H1 (cell line): Measurements from ENCODE around the gene SLFN5. TPM values are rescaled to one million over a fixed set of nuclear protein-coding genes. Genes with fewer than 3 reads are reported as not detected.

Experiments
- CTCF ChIA-PET: fragments of 300-600 bp; sonication (Branson Sonifier 250); formaldehyde crosslinking; loops from one replicate; lab custom pipeline; 2021; ENCODE audit not compliant: partially characterized antibody; lab: Charles Lee
- POLR2A ChIA-PET: fragments of 300-600 bp; sonication (Branson Sonifier 250); formaldehyde crosslinking; loops from one replicate; lab custom pipeline; 2021; ENCODE audit warnings: inconsistent platforms; ENCODE audit not compliant: partially characterized antibody; lab: Charles Lee
- DNase-seq, 2 experiments: peaks; one replicate each; pipeline versions ENCODE4 v3.0.0 to v3.0.0-alpha.2; 2010 to 2022; ENCODE audit warnings: low spot score in 2 of 2, low read depth in 1 of 2, mixed read lengths in 1 of 2
- FAIRE-seq: peaks from 2 replicates; lab custom pipeline; 2011; peaks lifted over from hg19 to GRCh38; lab: Jason Lieb, UNC
- H2AFZ ChIP-seq: 2 replicates; pipeline ENCODE4 v1.8.1; 2012; ENCODE audit warnings: low read length, inconsistent platforms
- H2AK5ac ChIP-seq: 2 replicates; pipeline ENCODE4 v1.6.1; 2013; ENCODE audit warnings: low read depth, low read length
- H2BK120ac ChIP-seq: replicated peaks from 2 replicates; pipeline ENCODE3; 2013; ENCODE audit warnings: low read depth, low read length, inconsistent platforms
- H2BK12ac ChIP-seq: 2 replicates; pipeline ENCODE4 v1.6.1; 2013; ENCODE audit warnings: low read depth, low read length
- H2BK15ac ChIP-seq: 2 replicates; pipeline ENCODE4 v1.6.1; 2013; ENCODE audit warnings: low read length
- H2BK20ac ChIP-seq: 2 replicates; pipeline ENCODE4 v1.6.1; 2013; ENCODE audit warnings: low read length
- H2BK5ac ChIP-seq: 2 replicates; pipeline ENCODE4 v1.6.1; 2013; ENCODE audit warnings: low read depth, low read length
- H3K14ac ChIP-seq: 2 replicates; pipeline ENCODE4 v1.6.1; 2013; ENCODE audit warnings: inconsistent platforms; ENCODE audit not compliant: insufficient read length
- H3K18ac ChIP-seq: 2 replicates; pipeline ENCODE4 v1.6.1; 2013; ENCODE audit warnings: low read length; ENCODE audit errors: extremely low read depth
- H3K23ac ChIP-seq: 2 replicates; pipeline ENCODE4 v1.6.1; 2013; ENCODE audit warnings: inconsistent platforms; ENCODE audit not compliant: insufficient read length
- H3K23me2 ChIP-seq: 2 replicates; pipeline ENCODE4 v1.6.1; 2013; ENCODE audit warnings: low read depth, low read length
- H3K27ac ChIP-seq: 2 replicates; pipeline ENCODE4 v1.6.1; 2011; ENCODE audit warnings: low read depth, low read length, inconsistent platforms
- H3K27me3 ChIP-seq, 4 experiments: replicated peaks in 1 of 4; 1 replicate in 1 of 4; 2 replicates in 3 of 4; pipeline versions ENCODE4 v1.6.1 to v1.8.1; 2011 to 2013; ENCODE audit warnings: low read length in 3 of 4, mild to moderate bottlenecking in 3 of 4, inconsistent platforms in 2 of 4, mixed read lengths in 2 of 4, moderate library complexity in 1 of 4; ENCODE audit not compliant: control insufficient read depth in 3 of 4, insufficient read depth in 3 of 4; ENCODE audit errors: extremely low read depth in 1 of 4
- H3K36me3 ChIP-seq, 4 experiments: 2 replicates each; pipeline versions ENCODE4 v1.6.1 to v1.8.1; 2011 to 2013; ENCODE audit warnings: mild to moderate bottlenecking in 4 of 4, low read length in 3 of 4, moderate library complexity in 2 of 4, control low read depth in 1 of 4, inconsistent platforms in 1 of 4; ENCODE audit not compliant: insufficient read depth in 4 of 4, control insufficient read depth in 2 of 4
- H3K4ac ChIP-seq: replicated peaks from 2 replicates; pipeline ENCODE3; 2013; ENCODE audit warnings: low read length, low read depth, mixed read lengths, inconsistent platforms; ENCODE audit not compliant: insufficient read length
- H3K4me1 ChIP-seq, 4 experiments: replicated peaks in 1 of 4; 1 replicate in 1 of 4; 2 replicates in 3 of 4; pipeline versions ENCODE4 v1.6.1 to v1.8.1; 2011 to 2013; ENCODE audit warnings: low read length in 3 of 4, inconsistent platforms in 2 of 4, mixed read lengths in 1 of 4; ENCODE audit not compliant: insufficient read depth in 4 of 4, control insufficient read depth in 3 of 4
- H3K4me2 ChIP-seq, 2 experiments: 2 replicates each; pipeline versions ENCODE4 v1.6.1 to v1.8.1; 2011 to 2013; ENCODE audit warnings: low read depth in 2 of 2, low read length in 2 of 2, control low read depth in 1 of 2, inconsistent platforms in 1 of 2, mild to moderate bottlenecking in 1 of 2; ENCODE audit not compliant: insufficient read depth in 1 of 2
- H3K4me3 ChIP-seq, 4 experiments: fragments of 200-600, 300-600 bp in 1 of 4; sonication (generic), shearing (Covaris generic), sonication (Bioruptor Twin) in 1 of 4; 2 replicates each; pipeline versions ENCODE4 v1.5.1 to v1.8.1; 2011 to 2016; ENCODE audit warnings: low read length in 4 of 4, low read depth in 3 of 4, control low read depth in 2 of 4, inconsistent platforms in 2 of 4, mild to moderate bottlenecking in 2 of 4, mixed read lengths in 1 of 4, moderate library complexity in 1 of 4; ENCODE audit not compliant: insufficient read depth in 2 of 4; ENCODE audit errors: extremely low read depth in 1 of 4
- H3K56ac ChIP-seq: replicated peaks from 2 replicates; pipeline ENCODE3; 2013; ENCODE audit warnings: low read depth, mild to moderate bottlenecking, mixed read lengths, low read length, inconsistent platforms; ENCODE audit not compliant: insufficient read length
- H3K79me1 ChIP-seq: 2 replicates; pipeline ENCODE4 v1.6.1; 2013; ENCODE audit warnings: low read depth, low read length, control low read depth
- H3K79me2 ChIP-seq, 2 experiments: 2 replicates each; pipeline versions ENCODE4 v1.6.1 to v1.8.1; 2012 to 2013; ENCODE audit warnings: low read length in 2 of 2, mild to moderate bottlenecking in 2 of 2, inconsistent platforms in 1 of 2; ENCODE audit not compliant: insufficient read depth in 2 of 2, control insufficient read depth in 1 of 2
- H3K9ac ChIP-seq, 4 experiments: replicated peaks in 1 of 4; 1 replicate in 1 of 4; 2 replicates in 3 of 4; pipeline versions ENCODE4 v1.6.1 to v1.8.1; 2011 to 2013; ENCODE audit warnings: low read depth in 3 of 4, low read length in 3 of 4, control low read depth in 2 of 4, mild to moderate bottlenecking in 2 of 4, moderate library complexity in 2 of 4, inconsistent platforms in 1 of 4; ENCODE audit errors: extremely low read depth in 1 of 4
- H3K9me3 ChIP-seq, 2 experiments: 2 replicates each; pipeline versions ENCODE4 v1.6.1 to v1.8.1; 2012 to 2013; ENCODE audit warnings: mild to moderate bottlenecking in 2 of 2, moderate library complexity in 2 of 2, control low read depth in 1 of 2, inconsistent platforms in 1 of 2, low read depth in 1 of 2, low read length in 1 of 2, mixed read lengths in 1 of 2; ENCODE audit not compliant: insufficient read depth in 2 of 2
- H4K20me1 ChIP-seq, 2 experiments: replicated peaks in 1 of 2; 2 replicates each; pipeline versions ENCODE3 to v1.8.1; 2011 to 2013; ENCODE audit warnings: inconsistent platforms in 2 of 2, low read length in 2 of 2, mild to moderate bottlenecking in 1 of 2; ENCODE audit not compliant: insufficient read depth in 2 of 2, control insufficient read depth in 1 of 2
- H4K5ac ChIP-seq: 2 replicates; pipeline ENCODE4 v1.6.1; 2013; ENCODE audit warnings: low read length, low read depth, mixed read lengths, inconsistent platforms; ENCODE audit not compliant: insufficient read length
- H4K8ac ChIP-seq: 2 replicates; pipeline ENCODE4 v1.8.0; 2013; ENCODE audit warnings: mild to moderate bottlenecking, moderate library complexity, low read length, inconsistent platforms; ENCODE audit not compliant: insufficient read depth; ENCODE audit errors: extremely low read depth
- H4K91ac ChIP-seq: replicated peaks from 2 replicates; pipeline ENCODE3; 2013; ENCODE audit warnings: low read length, mixed read lengths, inconsistent platforms; ENCODE audit not compliant: insufficient read length
- CTCF ChIP-seq, 3 experiments: IDR thresholded peaks; 1 replicate in 2 of 3; 2 replicates in 1 of 3; pipeline versions ENCODE4 v1.5.1 to v1.6.1; 2011; ENCODE audit warnings: low read length in 3 of 3, mild to moderate bottlenecking in 3 of 3, inconsistent platforms in 2 of 3, low read depth in 1 of 3, moderate library complexity in 1 of 3; ENCODE audit not compliant: insufficient read depth in 1 of 3; ENCODE audit errors: control extremely low read depth in 1 of 3
- HDAC2 ChIP-seq, 2 experiments: fragments of 300-600 bp in 1 of 2; sonication (generic) in 1 of 2; IDR thresholded peaks; 2 replicates each; pipeline ENCODE4 v1.6.1; 2011 to 2012; ENCODE audit warnings: low read depth in 2 of 2, low read length in 2 of 2, mild to moderate bottlenecking in 2 of 2, moderate library complexity in 2 of 2, borderline replicate concordance in 1 of 2, inconsistent platforms in 1 of 2
- RAD21 ChIP-seq, 2 experiments: IDR thresholded peaks in 1 of 2; conservative IDR thresholded peaks in 1 of 2; 2 replicates each; pipeline ENCODE4 v1.6.1; 2011; ENCODE audit warnings: low read depth in 2 of 2, low read length in 2 of 2, improper control_type of control experiment in 1 of 2, inconsistent platforms in 1 of 2, mild to moderate bottlenecking in 1 of 2, moderate library complexity in 1 of 2
- RFX5 ChIP-seq: IDR thresholded peaks from 2 replicates; pipeline ENCODE4 v1.6.1; 2011; ENCODE audit warnings: low read depth, low read length, improper control_type of control experiment, borderline replicate concordance
- SUZ12 ChIP-seq: fragments of 200-600 bp; sonication (generic); IDR thresholded peaks from 2 replicates; pipeline ENCODE4 v1.6.1; 2012; ENCODE audit warnings: mild to moderate bottlenecking, inconsistent platforms, low read length, moderate library complexity, mixed read lengths
- ZNF274 ChIP-seq: IDR thresholded peaks from 2 replicates; pipeline ENCODE4 v1.7.0; 2012; ENCODE audit warnings: low read length, borderline replicate concordance; ENCODE audit errors: extremely low read depth
- WGBS, 2 experiments: shearing (Covaris generic) in 1 of 2; methylation state at CpG; one replicate each; pipeline versions ENCODE4 v1.1.6 to v1.1.7; 2013 to 2015; ENCODE audit warnings: low lambda C conversion rate in 2 of 2, mixed read lengths in 2 of 2, inconsistent platforms in 1 of 2, low coverage in 1 of 2, missing lambda C conversion rate in 1 of 2; ENCODE audit not compliant: insufficient replicate concordance in 2 of 2, insufficient coverage in 1 of 2, insufficient read length in 1 of 2; ENCODE audit errors: extremely low coverage in 1 of 2, missing lambda C conversion rate in 1 of 2; 5-methylcytosine and 5-hydroxymethylcytosine counted together
- polyA plus RNA-seq, 7 experiments: library from polyadenylated mRNA; depleted of rRNA in 3 of 7; stranded (reverse) in 5 of 7; unstranded in 2 of 7; fragments of >200 nt in 5 of 7; fragments of 200-250 nt in 2 of 7; gene quantifications; 1 replicate in 5 of 7; 2 replicates in 1 of 7; 4 replicates in 1 of 7; pipeline versions ENCODE4 v1.2.1 to v1.2.3, GENCODE V29; 2011 to 2013; ENCODE audit warnings: missing spikeins in 2 of 7, mixed read lengths in 2 of 7
- total RNA-seq: library from RNA; stranded (reverse); fragmentation: NEBNext Ultra II Directional; extraction: Animal tissue kit (Norgen Biotek cat#: 25700); gene quantifications from 2 replicates; pipeline ENCODE4 v1.2.1, GENCODE V29; 2021
- TF ChIP-seq, protein P1 (sequence below): IDR thresholded peaks from 2 replicates; pipeline ENCODE4 v1.6.1; 2012; ENCODE audit warnings: inconsistent platforms
- TF ChIP-seq, protein P2 (sequence below): IDR thresholded peaks from 2 replicates; pipeline ENCODE4 v1.6.1; 2011; ENCODE audit warnings: low read length, improper control_type of control experiment

SLFN5 gene
- total and polyA plus RNA-seq, 2 of the 8 experiments (the other 6 are each of a cell fraction or from before 2014, with no cell fraction given), result 0.86 to 3.0 TPM

DNA sequence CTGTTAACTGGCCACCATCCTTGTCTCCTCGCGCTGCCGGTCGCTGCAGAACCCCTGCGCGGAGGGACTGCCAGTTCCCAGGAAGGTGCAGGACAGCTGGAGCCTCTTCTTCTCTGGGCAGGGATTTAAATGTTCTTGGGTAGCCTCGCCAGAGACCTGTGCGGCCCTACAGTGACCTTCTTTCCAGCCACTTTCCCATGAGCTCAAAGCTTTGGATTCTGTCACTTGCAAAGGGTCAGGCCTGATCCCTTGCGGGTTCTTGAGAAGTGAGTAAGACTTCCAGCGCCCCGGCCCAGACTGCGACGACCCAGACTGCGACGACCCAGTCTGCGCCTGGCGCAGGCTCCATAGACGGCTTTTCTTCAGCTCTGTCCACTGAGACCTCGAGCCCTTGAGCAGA, 1.4 kb upstream of the SLFN5 start:
- Histone ChIP-seq H3K9ac (no peak overlapping the region), H3K18ac (no peak overlapping the region), H4K8ac (no peak overlapping the region; the same call in 1 of the 2 replicates), H3K4me2 (peak overlapping the region; percentile 88 to 97), H2BK5ac (no peak overlapping the region), H3K14ac (no peak overlapping the region), H3K9me3 (no peaks in the 10 kb centered on the region), H3K4me3 (peak overlapping the region; percentile 40 to 79 (median 74); a peak in 6 of 8 replicates), H2BK12ac (no peak overlapping the region), H4K5ac (no peak overlapping the region), H3K79me1 (no peaks in the 10 kb centered on the region), H3K4ac (no peak overlapping the region), H2AFZ (no peak overlapping the region), H3K4me1 (peaks cover 4 to 15% (median 7%) of the 10 kb centered on the region in 4 experiments), H2AK5ac (no peak overlapping the region), H2BK20ac (no peak overlapping the region), H3K27me3 (peaks cover 0 to 7% (median 3%) of the 10 kb centered on the region in 4 experiments; a peak in 5 of 7 replicates), H2BK15ac (no peak overlapping the region), H3K56ac (no peak overlapping the region), H2BK120ac (no peak overlapping the region), H3K23me2 (peaks cover 7% of the 10 kb centered on the region), H3K27ac (no peak overlapping the region), H3K36me3 (no peaks in the 10 kb centered on the region), H3K23ac (no peak overlapping the region), H4K20me1 (no peaks in the 10 kb centered on the region), H3K79me2 (no peaks in the 10 kb centered on the region), H4K91ac (no peak overlapping the region)
- no peak for DNase-seq
- ChIA-PET CTCF (interaction anchor here (0.6 to 1.9 kb wide), 6 partner anchors 9 to 71 kb away, joined by 3 to 9 read pairs (median 4); no protein-coding TSS in a partner anchor), POLR2A (interaction anchor here (1.1 kb wide), 1 partner anchor 10 kb away, joined by 4 read pairs; no protein-coding TSS in a partner anchor)
- no peak for FAIRE-seq
- 85% methylated on average over 19 of the region's 19 CpGs; no CpG with 5 or more reads in 1 of the 2 experiments for WGBS, 2 experiments
- TF ChIP-seq SUZ12 (no peak), RFX5 (no peak), ZNF274 (no peak), CTCF (IDR thresholded peaks at IDR 0.05; ENCODE audit: control extremely low read depth in 1 of 3, insufficient read depth in 1 of 3, low read depth in 1 of 3, low read length in 3 of 3) (no peak), HDAC2 (IDR thresholded peaks at IDR 0.05; ENCODE audit: borderline replicate concordance in 1 of 2, low read depth in 2 of 2, low read length in 2 of 2) (no peak), RAD21 (IDR thresholded peaks at IDR 0.05 in 1 of 2, conservative IDR thresholded peaks at IDR 0.05 in 1 of 2; ENCODE audit: low read depth in 2 of 2, low read length in 2 of 2) (no peak)
- TF ChIP-seq, protein P1, sequence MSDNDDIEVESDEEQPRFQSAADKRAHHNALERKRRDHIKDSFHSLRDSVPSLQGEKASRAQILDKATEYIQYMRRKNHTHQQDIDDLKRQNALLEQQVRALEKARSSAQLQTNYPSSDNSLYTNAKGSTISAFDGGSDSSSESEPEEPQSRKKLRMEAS, result no peak
- TF ChIP-seq, protein P2, sequence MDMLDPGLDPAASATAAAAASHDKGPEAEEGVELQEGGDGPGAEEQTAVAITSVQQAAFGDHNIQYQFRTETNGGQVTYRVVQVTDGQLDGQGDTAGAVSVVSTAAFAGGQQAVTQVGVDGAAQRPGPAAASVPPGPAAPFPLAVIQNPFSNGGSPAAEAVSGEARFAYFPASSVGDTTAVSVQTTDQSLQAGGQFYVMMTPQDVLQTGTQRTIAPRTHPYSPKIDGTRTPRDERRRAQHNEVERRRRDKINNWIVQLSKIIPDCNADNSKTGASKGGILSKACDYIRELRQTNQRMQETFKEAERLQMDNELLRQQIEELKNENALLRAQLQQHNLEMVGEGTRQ, result no peak
